ENCODE data around the gene CH25H. TPM values are rescaled to one million over a fixed set of nuclear protein-coding genes. Genes with fewer than 3 reads are reported as not detected.

CH25H gene
- total RNA-seq, 1 donor from 2014 or later = 0.25 TPM

DNA sequence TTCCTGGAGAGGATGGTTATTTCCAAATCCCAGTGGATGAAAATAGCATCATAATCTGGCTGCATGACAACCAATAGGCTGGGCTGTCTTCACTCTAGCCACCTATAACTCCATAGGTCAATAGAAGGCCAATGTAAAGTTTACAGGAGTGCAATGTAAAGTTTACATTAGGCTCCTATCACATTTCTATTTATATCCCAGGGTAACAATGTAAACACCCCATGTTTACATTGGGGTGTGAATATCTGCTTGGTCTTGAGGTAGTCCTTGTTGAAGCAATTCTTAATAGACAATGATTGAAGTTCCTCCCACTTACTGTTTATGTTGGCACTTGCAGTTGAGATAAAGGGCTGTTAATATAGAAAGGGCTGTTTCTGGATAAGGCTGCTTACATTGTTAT lies 21.5 kb downstream of the CH25H start:
- Mint-ChIP-seq H3K4me1 (ENCODE audit: low read depth, unreplicated experiment) (no peaks in the 10 kb centered on the region), H3K27ac (ENCODE audit: unreplicated experiment) (no peak overlapping the region), H3K9me3 (ENCODE audit: unreplicated experiment) (no peaks in the 10 kb centered on the region), H3K36me3 (ENCODE audit: unreplicated experiment) (no peaks in the 10 kb centered on the region), H3K27me3 (ENCODE audit: unreplicated experiment) (no peaks in the 10 kb centered on the region), H3K4me3 (ENCODE audit: unreplicated experiment) (no peak overlapping the region)
- TF ChIP-seq, protein P1, sequence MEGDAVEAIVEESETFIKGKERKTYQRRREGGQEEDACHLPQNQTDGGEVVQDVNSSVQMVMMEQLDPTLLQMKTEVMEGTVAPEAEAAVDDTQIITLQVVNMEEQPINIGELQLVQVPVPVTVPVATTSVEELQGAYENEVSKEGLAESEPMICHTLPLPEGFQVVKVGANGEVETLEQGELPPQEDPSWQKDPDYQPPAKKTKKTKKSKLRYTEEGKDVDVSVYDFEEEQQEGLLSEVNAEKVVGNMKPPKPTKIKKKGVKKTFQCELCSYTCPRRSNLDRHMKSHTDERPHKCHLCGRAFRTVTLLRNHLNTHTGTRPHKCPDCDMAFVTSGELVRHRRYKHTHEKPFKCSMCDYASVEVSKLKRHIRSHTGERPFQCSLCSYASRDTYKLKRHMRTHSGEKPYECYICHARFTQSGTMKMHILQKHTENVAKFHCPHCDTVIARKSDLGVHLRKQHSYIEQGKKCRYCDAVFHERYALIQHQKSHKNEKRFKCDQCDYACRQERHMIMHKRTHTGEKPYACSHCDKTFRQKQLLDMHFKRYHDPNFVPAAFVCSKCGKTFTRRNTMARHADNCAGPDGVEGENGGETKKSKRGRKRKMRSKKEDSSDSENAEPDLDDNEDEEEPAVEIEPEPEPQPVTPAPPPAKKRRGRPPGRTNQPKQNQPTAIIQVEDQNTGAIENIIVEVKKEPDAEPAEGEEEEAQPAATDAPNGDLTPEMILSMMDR (IDR thresholded peaks at IDR 0.05; ENCODE audit: partially characterized antibody, unreplicated experiment) = no peak
- no peak for DNase-seq

- Mint-ChIP-seq H3K36me3 (ENCODE audit: unreplicated experiment) (no peaks in the 10 kb centered on the region), H3K9me3 (ENCODE audit: unreplicated experiment) (no peaks in the 10 kb centered on the region), H3K4me3 (ENCODE audit: unreplicated experiment) (no peak overlapping the region), H3K27ac (ENCODE audit: unreplicated experiment) (no peak overlapping the region), H3K27me3 (ENCODE audit: unreplicated experiment) (no peaks in the 10 kb centered on the region), H3K4me1 (ENCODE audit: low read depth, unreplicated experiment) (no peaks in the 10 kb centered on the region)
- no peak for DNase-seq
- TF ChIP-seq, protein P1 (IDR thresholded peaks at IDR 0.05; ENCODE audit: partially characterized antibody, unreplicated experiment) = no peak
Measured at GRCh38 chr10:89184638-89185037, 22.5 kb downstream of the CH25H start.

DNA sequence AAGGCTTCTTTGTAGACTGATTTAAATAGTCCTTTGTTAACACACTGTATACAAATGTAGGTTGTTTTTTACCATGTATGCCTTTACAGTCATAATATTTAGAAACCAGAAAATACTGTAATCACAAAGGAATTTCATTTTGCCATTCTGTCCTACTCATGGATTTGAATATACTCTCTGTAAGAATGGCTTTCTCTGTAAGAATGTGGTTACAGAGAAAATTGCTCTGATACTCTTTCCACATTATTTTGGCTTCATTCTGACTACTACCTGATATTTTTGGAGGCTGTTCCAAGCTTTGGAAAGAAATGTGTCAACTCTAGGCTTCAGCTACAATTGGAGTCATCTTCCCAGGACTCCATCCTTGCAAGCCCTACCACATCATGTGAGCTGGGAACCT lies 23.5 kb downstream of the CH25H start:
- no peak overlapping the region for H3K4me3 Mint-ChIP-seq (ENCODE audit: unreplicated experiment)
- no peaks in the 10 kb centered on the region for H3K36me3 Mint-ChIP-seq (ENCODE audit: unreplicated experiment)
- no peaks in the 10 kb centered on the region for H3K4me1 Mint-ChIP-seq (ENCODE audit: low read depth, unreplicated experiment)
- DNase-seq = no peak
- H3K27me3 Mint-ChIP-seq (ENCODE audit: unreplicated experiment) = no peaks in the 10 kb centered on the region
- H3K9me3 Mint-ChIP-seq (ENCODE audit: unreplicated experiment) = no peaks in the 10 kb centered on the region
- no peak overlapping the region for H3K27ac Mint-ChIP-seq (ENCODE audit: unreplicated experiment)
- TF ChIP-seq, protein P1 (IDR thresholded peaks at IDR 0.05; ENCODE audit: partially characterized antibody, unreplicated experiment) = no peak

- TF ChIP-seq, protein P1 (IDR thresholded peaks at IDR 0.05; ENCODE audit: partially characterized antibody, unreplicated experiment) = no peak
- Mint-ChIP-seq H3K27me3 (ENCODE audit: unreplicated experiment) (no peaks in the 10 kb centered on the region), H3K36me3 (ENCODE audit: unreplicated experiment) (no peaks in the 10 kb centered on the region), H3K27ac (ENCODE audit: unreplicated experiment) (no peak overlapping the region), H3K9me3 (ENCODE audit: unreplicated experiment) (no peaks in the 10 kb centered on the region), H3K4me1 (ENCODE audit: low read depth, unreplicated experiment) (no peaks in the 10 kb centered on the region), H3K4me3 (ENCODE audit: unreplicated experiment) (no peak overlapping the region)
- no peak for DNase-seq
Measured at GRCh38 chr10:89182894-89183293, 24.2 kb downstream of the CH25H start.

DNA sequence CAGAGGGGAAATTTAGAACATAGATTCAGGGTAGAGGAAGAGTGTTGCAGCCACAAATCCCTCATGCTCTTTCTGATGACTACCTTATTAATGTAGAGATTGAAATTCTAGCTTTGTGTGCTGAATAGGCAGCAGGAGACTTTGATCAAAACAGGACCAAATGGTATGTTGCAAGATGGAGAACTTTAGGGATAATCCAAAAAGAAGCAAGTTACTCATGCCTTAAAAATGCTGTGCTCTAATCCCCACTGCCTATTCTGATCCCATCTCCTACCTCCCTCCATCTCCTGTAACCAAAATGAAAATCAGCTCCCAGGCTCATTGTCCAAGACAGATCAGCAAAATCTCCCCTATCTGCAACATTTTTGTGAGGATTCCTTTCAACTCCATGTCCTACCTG lies 31.3 kb downstream of the CH25H start:
- Mint-ChIP-seq H3K27ac (ENCODE audit: unreplicated experiment) (no peak overlapping the region), H3K27me3 (ENCODE audit: unreplicated experiment) (no peaks in the 10 kb centered on the region), H3K4me1 (ENCODE audit: low read depth, unreplicated experiment) (peaks cover 6% of the 10 kb centered on the region), H3K4me3 (ENCODE audit: unreplicated experiment) (no peak overlapping the region), H3K36me3 (ENCODE audit: unreplicated experiment) (no peaks in the 10 kb centered on the region), H3K9me3 (ENCODE audit: unreplicated experiment) (no peaks in the 10 kb centered on the region)
- TF ChIP-seq, protein P1 (IDR thresholded peaks at IDR 0.05; ENCODE audit: partially characterized antibody, unreplicated experiment) = no peak
- DNase-seq = no peak
